ENCODE measurements around the gene FXR2. TPM values are rescaled to one million over a fixed set of nuclear protein-coding genes. Genes with fewer than 3 reads are reported as not detected.
A peak's percentile ranks its signal among the peaks of the same experiment; 100 is the strongest.

FXR2 gene
- polyA plus RNA-seq, 1 donor (not counting 4 experiments of a cell fraction or from before 2014, with no cell fraction given), result 30.6 TPM

DNA sequence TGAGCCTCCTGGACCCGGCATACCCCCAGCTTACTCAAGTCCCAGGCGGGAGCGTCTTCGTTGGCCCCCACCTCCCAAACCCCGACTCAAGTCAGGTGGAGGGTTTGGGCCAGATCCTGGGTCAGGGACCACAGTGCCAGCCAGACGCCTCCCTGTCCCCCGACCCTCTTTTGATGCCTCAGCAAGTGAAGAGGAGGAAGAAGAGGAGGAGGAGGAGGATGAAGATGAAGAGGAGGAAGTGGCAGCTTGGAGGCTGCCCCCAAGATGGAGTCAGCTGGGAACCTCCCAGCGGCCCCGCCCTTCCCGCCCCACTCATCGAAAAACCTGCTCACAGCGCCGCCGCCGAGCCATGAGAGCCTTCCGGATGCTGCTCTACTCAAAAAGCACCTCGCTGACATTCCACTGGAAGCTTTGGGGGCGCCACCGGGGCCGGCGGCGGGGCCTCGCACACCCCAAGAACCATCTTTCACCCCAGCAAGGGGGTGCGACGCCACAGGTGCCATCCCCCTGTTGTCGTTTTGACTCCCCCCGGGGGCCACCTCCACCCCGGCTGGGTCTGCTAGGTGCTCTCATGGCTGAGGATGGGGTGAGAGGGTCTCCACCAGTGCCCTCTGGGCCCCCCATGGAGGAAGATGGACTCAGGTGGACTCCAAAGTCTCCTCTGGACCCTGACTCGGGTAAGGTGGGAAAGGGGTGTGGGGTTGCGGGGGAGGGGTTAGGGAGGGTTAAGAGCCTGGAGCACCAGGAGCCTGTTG lies 51.4 kb downstream of the FXR2 start:
- no peak overlapping the region for H3K27ac ChIP-seq (ENCODE audit: control insufficient read depth, insufficient read depth, low read length)
- TF ChIP-seq EZH2 (IDR thresholded peaks at IDR 0.05; ENCODE audit: low read length) (no peak), CTCF (optimal IDR thresholded peaks at IDR 0.05 in 1 of 3, IDR thresholded peaks at IDR 0.05 in 1 of 3, conservative IDR thresholded peaks at IDR 0.05 in 1 of 3; ENCODE audit: extremely low read depth in 1 of 3, insufficient read depth in 2 of 3, low read length in 3 of 3) (no peak)
- FAIRE-seq, result no peak
- dilution Hi-C loops (cut with MboI; ENCODE audit: extremely low pct_ligation_motif_present, low sequenced_read_pairs), result no loop called here
- peak overlapping the region; percentile 79 for H3K4me2 ChIP-seq (ENCODE audit: control insufficient read depth, extremely low read depth, insufficient read depth, low read depth, low read length)
- no peaks in the 10 kb centered on the region for H3K9me1 ChIP-seq (ENCODE audit: control insufficient read depth, extremely low read depth, insufficient read depth, low read length)
- H3K9ac ChIP-seq (ENCODE audit: control insufficient read depth, extremely low read depth, insufficient read depth, low read length), result peak overlapping the region; percentile 86
- H3K4me1 ChIP-seq (ENCODE audit: control insufficient read depth, extremely low read depth, insufficient read depth, low read length), result peaks cover 35% of the 10 kb centered on the region
- peaks cover 13 to 33% of the 10 kb centered on the region in 2 experiments for H3K36me3 ChIP-seq (ENCODE audit: control insufficient read depth in 2 of 2, extremely low read depth in 1 of 2, insufficient read depth in 2 of 2, low read length in 2 of 2)
- DNase-seq (ENCODE audit: low read depth, low spot score), result no peak
- no peak overlapping the region for H2AFZ ChIP-seq (ENCODE audit: control insufficient read depth, low read length)
- H4K20me1 ChIP-seq (ENCODE audit: control insufficient read depth, extremely low read depth, insufficient read depth, low read length), result no peaks in the 10 kb centered on the region
- H3K4me3 ChIP-seq (ENCODE audit: control insufficient read depth in 2 of 3, extremely low read depth in 1 of 3, insufficient read depth in 2 of 3, low read depth in 1 of 3, low read length in 3 of 3), result peak overlapping the region; percentile 75 to 86 (median 86)
- H3K9me3 ChIP-seq (ENCODE audit: control insufficient read depth, low read depth, low read length), result no peaks in the 10 kb centered on the region
- H3K79me2 ChIP-seq (ENCODE audit: control insufficient read depth, insufficient read depth, low read length), result peaks cover 46% of the 10 kb centered on the region
- no peaks in the 10 kb centered on the region for H3K27me3 ChIP-seq (ENCODE audit: control insufficient read depth, extremely low read depth, insufficient read depth, low read length)

DNA sequence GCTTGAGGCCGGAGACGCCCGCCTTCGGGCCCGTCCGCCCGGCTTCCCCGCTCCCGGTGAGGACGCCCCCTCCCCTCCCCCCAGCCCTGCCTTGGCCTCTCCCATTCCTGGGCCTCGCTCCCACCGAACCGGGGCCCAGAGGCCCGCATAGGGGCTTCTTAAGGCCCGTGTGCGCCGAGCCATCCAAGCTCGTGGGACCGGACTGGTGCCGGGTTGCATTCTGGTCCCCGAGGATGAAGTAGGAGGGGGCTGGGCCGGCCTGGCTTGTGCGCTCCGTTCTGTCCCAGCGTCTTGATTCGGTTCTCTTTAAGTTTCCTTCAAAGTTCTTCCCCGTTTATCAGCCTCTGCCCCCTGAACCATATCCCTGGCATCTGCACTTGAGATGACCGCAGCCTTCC lies 52.5 kb downstream of the FXR2 start:
- Histone ChIP-seq H3K27me3 (ENCODE audit: control insufficient read depth, extremely low read depth, insufficient read depth, low read length) (no peaks in the 10 kb centered on the region), H4K20me1 (ENCODE audit: control insufficient read depth, extremely low read depth, insufficient read depth, low read length) (no peaks in the 10 kb centered on the region), H3K27ac (ENCODE audit: control insufficient read depth, insufficient read depth, low read length) (peak overlapping the region; percentile 91), H3K4me3 (ENCODE audit: control insufficient read depth in 2 of 3, extremely low read depth in 1 of 3, insufficient read depth in 2 of 3, low read depth in 1 of 3, low read length in 3 of 3) (peak overlapping the region; percentile 75 to 86 (median 86)), H3K4me2 (ENCODE audit: control insufficient read depth, extremely low read depth, insufficient read depth, low read depth, low read length) (peak overlapping the region; percentile 79), H2AFZ (ENCODE audit: control insufficient read depth, low read length) (no peak overlapping the region), H3K9ac (ENCODE audit: control insufficient read depth, extremely low read depth, insufficient read depth, low read length) (peak overlapping the region; percentile 86), H3K9me3 (ENCODE audit: control insufficient read depth, low read depth, low read length) (no peaks in the 10 kb centered on the region), H3K36me3 (ENCODE audit: control insufficient read depth in 2 of 2, extremely low read depth in 1 of 2, insufficient read depth in 2 of 2, low read length in 2 of 2) (peaks cover 10 to 29% of the 10 kb centered on the region in 2 experiments), H3K9me1 (ENCODE audit: control insufficient read depth, extremely low read depth, insufficient read depth, low read length) (no peaks in the 10 kb centered on the region), H3K4me1 (ENCODE audit: control insufficient read depth, extremely low read depth, insufficient read depth, low read length) (peaks cover 42% of the 10 kb centered on the region), H3K79me2 (ENCODE audit: control insufficient read depth, insufficient read depth, low read length) (peaks cover 43% of the 10 kb centered on the region)
- DNase-seq (ENCODE audit: low read depth, low spot score), result no peak
- TF ChIP-seq CTCF (optimal IDR thresholded peaks at IDR 0.05 in 1 of 3, IDR thresholded peaks at IDR 0.05 in 1 of 3, conservative IDR thresholded peaks at IDR 0.05 in 1 of 3; ENCODE audit: extremely low read depth in 1 of 3, insufficient read depth in 2 of 3, low read length in 3 of 3) (no peak), EZH2 (IDR thresholded peaks at IDR 0.05; ENCODE audit: low read length) (no peak)
- dilution Hi-C loops (cut with MboI; ENCODE audit: extremely low pct_ligation_motif_present, low sequenced_read_pairs), result no loop called here
- FAIRE-seq, result no peak
